ENCODE measurements around the gene CNBD2.
A peak's percentile ranks its signal among the peaks of the same experiment; 100 is the strongest.
"Not testable (repeated sequence)": the region's sequence is repeated elsewhere in the genome, so short reads cannot be mapped to it uniquely, and the experiment has no call there.

CNBD2 gene

GRCh38 chr20:36040571-36040970 is 72.2 kb downstream of the CNBD2 start:
- peaks cover 6% of the 10 kb centered on the region for H3K4me1 Mint-ChIP-seq
- H3K27me3 Mint-ChIP-seq (ENCODE audit: low read depth, poor library complexity) = peaks cover 6% of the 10 kb centered on the region
- H3K4me3 Mint-ChIP-seq = no peak overlapping the region
- no peak for DNase-seq
- peaks cover 20% of the 10 kb centered on the region for H3K36me3 Mint-ChIP-seq (ENCODE audit: low read depth)
- TF ChIP-seq CTCF (IDR thresholded peaks at IDR 0.05) = no peak
- no peaks in the 10 kb centered on the region for H3K9me3 Mint-ChIP-seq
- H3K27ac Mint-ChIP-seq = no peak overlapping the region

- Mint-ChIP-seq H3K9me3 (no peaks in the 10 kb centered on the region), H3K36me3 (ENCODE audit: low read depth) (peaks cover 42% of the 10 kb centered on the region), H3K27me3 (ENCODE audit: low read depth, poor library complexity) (peaks cover 6% of the 10 kb centered on the region), H3K4me1 (peaks cover 10% of the 10 kb centered on the region), H3K4me3 (no peak overlapping the region), H3K27ac (no peak overlapping the region)
- DNase-seq = no peak
- no peak for TF ChIP-seq CTCF (IDR thresholded peaks at IDR 0.05)
Observed at GRCh38 chr20:36043441-36043840, 75.1 kb downstream of the CNBD2 start.

- H3K4me3 Mint-ChIP-seq = no peak overlapping the region
- H3K36me3 Mint-ChIP-seq (ENCODE audit: low read depth) = peaks cover 48% of the 10 kb centered on the region
- DNase-seq = no peak
- no peak for TF ChIP-seq CTCF (IDR thresholded peaks at IDR 0.05)
- H3K9me3 Mint-ChIP-seq = no peaks in the 10 kb centered on the region
- H3K27ac Mint-ChIP-seq = no peak overlapping the region
- peaks cover 16% of the 10 kb centered on the region for H3K4me1 Mint-ChIP-seq
- H3K27me3 Mint-ChIP-seq (ENCODE audit: low read depth, poor library complexity) = peaks cover 6% of the 10 kb centered on the region
Observed at GRCh38 chr20:36043892-36044515, 75.6 kb downstream of the CNBD2 start.

GRCh38 chr20:36045373-36045714 is 77.0 kb downstream of the CNBD2 start:
- no peaks in the 10 kb centered on the region for H3K9me3 Mint-ChIP-seq
- peaks cover 55% of the 10 kb centered on the region for H3K36me3 Mint-ChIP-seq (ENCODE audit: low read depth)
- H3K27me3 Mint-ChIP-seq (ENCODE audit: low read depth, poor library complexity) = peaks cover 6% of the 10 kb centered on the region
- peak overlapping the region; percentile 41 for H3K27ac Mint-ChIP-seq
- H3K4me3 Mint-ChIP-seq = no peak overlapping the region
- peaks cover 20% of the 10 kb centered on the region for H3K4me1 Mint-ChIP-seq
- DNase-seq = no peak
- TF ChIP-seq CTCF (IDR thresholded peaks at IDR 0.05) = no peak

- Mint-ChIP-seq H3K4me1 (peaks cover 24% of the 10 kb centered on the region), H3K27ac (peak overlapping the region; percentile 58), H3K36me3 (ENCODE audit: low read depth) (peaks cover 53% of the 10 kb centered on the region)
- not testable (repeated sequence) for H3K27me3 Mint-ChIP-seq (ENCODE audit: low read depth, poor library complexity); H3K4me3 Mint-ChIP-seq; DNase-seq; H3K9me3 Mint-ChIP-seq
Observed at GRCh38 chr20:36046073-36046798, 77.8 kb downstream of the CNBD2 start.

- Mint-ChIP-seq H3K4me3 (peak overlapping the region; percentile 96), H3K27me3 (ENCODE audit: low read depth, poor library complexity) (peaks cover 11% of the 10 kb centered on the region), H3K36me3 (ENCODE audit: low read depth) (peaks cover 45% of the 10 kb centered on the region), H3K4me1 (peaks cover 33% of the 10 kb centered on the region)
- H3K9me3 Mint-ChIP-seq, DNase-seq, H3K27ac Mint-ChIP-seq: not testable (repeated sequence)
Observed at GRCh38 chr20:36049408-36049807, 81.0 kb downstream of the CNBD2 start.

Measured in nephron progenitor cell (in vitro differentiated cells).